GM12878 (cell line): ENCODE measurements around the gene CRTC3. TPM values are rescaled to one million over a fixed set of nuclear protein-coding genes. Genes with fewer than 3 reads are reported as not detected.

ENCODE experiments used
- ATAC-seq: fragments of 200-7000 bp; cut with Tn5 transposase; 3 replicates; pipeline ENCODE4 v1.9.1; 2020; ENCODE audit warnings: mild to moderate bottlenecking, moderate library complexity
- BruUV-seq: library from RNA; stranded (reverse); fragments of 400-500 nt; replicated peaks from 2 replicates; lab custom pipeline; 2021; lab: Mats Ljungman, UMichigan
- CTCF ChIA-PET: fragments of 300-600 bp; sonication (Branson Sonifier 250); formaldehyde crosslinking; extraction: SDS; loops from one replicate; lab custom pipeline; 2021; ENCODE audit warnings: inconsistent platforms; lab: Yijun Ruan, JAX
- POLR2A ChIA-PET: fragments of 350-600 bp; formaldehyde crosslinking; extraction: SDS; loops from one replicate; lab custom pipeline; 2021; ENCODE audit warnings: inconsistent platforms; lab: Charles Lee
- RAD21 ChIA-PET: fragments of 300-600 bp; sonication (Branson Sonifier 250); formaldehyde crosslinking; loops from one replicate; lab custom pipeline; 2023; ENCODE audit warnings: antibody characterized with exemption; ENCODE audit not compliant: unreplicated experiment; lab: Charles Lee
- SMC1A ChIA-PET: fragments of 300-600 bp; sonication (Branson Sonifier 250); formaldehyde crosslinking; loops from one replicate; lab custom pipeline; 2023; ENCODE audit not compliant: unreplicated experiment, uncharacterized antibody; lab: Charles Lee
- DNase-seq: peaks from one replicate; pipeline ENCODE4 v3.0.0-alpha.2; 2011; ENCODE audit warnings: low read depth, low spot score
- FAIRE-seq: peaks from 3 replicates; lab custom pipeline; 2011; peaks lifted over from hg19 to GRCh38; lab: Jason Lieb, UNC
- H2AFZ ChIP-seq: 2 replicates; pipeline ENCODE4 v1.6.0; 2011; ENCODE audit warnings: low read depth, low read length, control low read depth; ENCODE audit not compliant: control insufficient read depth
- H3K27ac ChIP-seq: 2 replicates; pipeline ENCODE4 v1.5.1; 2011; ENCODE audit warnings: control low read depth; ENCODE audit not compliant: control insufficient read depth, insufficient read depth
- H3K27me3 ChIP-seq, 2 experiments: replicated peaks in 1 of 2; 2 replicates each; pipeline versions ENCODE4 v1.6.0 to v1.6.1; 2011; ENCODE audit warnings: low read length in 1 of 2; ENCODE audit not compliant: control insufficient read depth in 2 of 2, insufficient read depth in 2 of 2
- H3K36me3 ChIP-seq, 2 experiments: 2 replicates each; pipeline ENCODE4 v1.5.1; 2011; ENCODE audit warnings: low read length in 1 of 2; ENCODE audit not compliant: control insufficient read depth in 2 of 2, insufficient read depth in 2 of 2
- H3K4me1 ChIP-seq: 2 replicates; pipeline ENCODE4 v1.6.1; 2011; ENCODE audit warnings: mild to moderate bottlenecking, low read length, moderate library complexity, mixed read lengths; ENCODE audit not compliant: control insufficient read depth, insufficient read depth
- H3K4me2 ChIP-seq: 2 replicates; pipeline ENCODE4 v1.6.0; 2011; ENCODE audit warnings: control low read depth; ENCODE audit not compliant: control insufficient read depth, insufficient read depth
- H3K4me3 ChIP-seq: fragments of 200-600 bp; sonication (generic); 2 replicates; pipeline ENCODE4 v1.5.1; 2016
- H3K79me2 ChIP-seq: 2 replicates; pipeline ENCODE4 v1.6.0; 2011; ENCODE audit warnings: low read length; ENCODE audit not compliant: control insufficient read depth, insufficient read depth
- H3K9ac ChIP-seq: 2 replicates; pipeline ENCODE4 v1.8.0; 2011; ENCODE audit warnings: low read length, control low read depth, mixed read lengths; ENCODE audit not compliant: control insufficient read depth, insufficient read depth
- H3K9me3 ChIP-seq: replicated peaks from 3 replicates; pipeline ENCODE4 v1.5.1; 2011; ENCODE audit warnings: mild to moderate bottlenecking, low read length; ENCODE audit not compliant: control insufficient read depth, insufficient read depth
- H4K20me1 ChIP-seq: 2 replicates; pipeline ENCODE4 v1.6.0; 2011; ENCODE audit not compliant: control insufficient read depth, insufficient read depth
- ATF7 ChIP-seq: fragments of 450-650 bp; IDR thresholded peaks from 2 replicates; pipeline ENCODE4 v1.6.1; 2016; ENCODE audit warnings: low read depth, mild to moderate bottlenecking
- CBX3 ChIP-seq: fragments of 200-600 bp; sonication (generic); IDR thresholded peaks from 2 replicates; pipeline ENCODE4 v1.6.1; 2016; ENCODE audit warnings: low read depth, borderline replicate concordance
- CHD1 ChIP-seq: IDR thresholded peaks from 2 replicates; pipeline ENCODE4 v1.6.1; 2012; ENCODE audit warnings: low read depth, low read length, improper control_type of control experiment
- FOXM1 ChIP-seq: IDR thresholded peaks from 2 replicates; pipeline ENCODE4 v1.6.1; 2012; ENCODE audit warnings: low read depth, mild to moderate bottlenecking, inconsistent platforms, low read length, moderate library complexity
- GABPA ChIP-seq: IDR thresholded peaks from 2 replicates; pipeline ENCODE4 v1.6.1; 2014; ENCODE audit warnings: antibody characterized with exemption, low read depth, mild to moderate bottlenecking, inconsistent platforms
- IRF4 ChIP-seq: IDR thresholded peaks from 2 replicates; pipeline ENCODE4 v1.6.1; 2011; ENCODE audit warnings: low read depth, low read length
- POLR2AphosphoS2 ChIP-seq: IDR thresholded peaks from 2 replicates; pipeline ENCODE4 v1.6.1; 2011; ENCODE audit warnings: low read depth, mild to moderate bottlenecking, low read length, improper control_type of control experiment, moderate library complexity
- RAD21 ChIP-seq: IDR thresholded peaks from 2 replicates; pipeline ENCODE4 v1.6.1; 2011; ENCODE audit warnings: mild to moderate bottlenecking, low read depth, low read length, moderate library complexity; ENCODE audit not compliant: insufficient read depth
- RELA ChIP-seq: fragments of 450-650 bp; IDR thresholded peaks from 2 replicates; pipeline ENCODE4 v1.8.0; 2014; ENCODE audit warnings: borderline replicate concordance; ENCODE audit not compliant: partially characterized antibody
- SMAD1 ChIP-seq: fragments of 450-650 bp; IDR thresholded peaks from 2 replicates; pipeline ENCODE4 v1.6.1; 2018; ENCODE audit warnings: mild to moderate bottlenecking, low read depth; ENCODE audit not compliant: partially characterized antibody
- SMC3 ChIP-seq: IDR thresholded peaks from 2 replicates; pipeline ENCODE4 v1.6.1; 2011; ENCODE audit warnings: low read length, improper control_type of control experiment, borderline replicate concordance
- SREBF2 ChIP-seq: IDR thresholded peaks from 2 replicates; pipeline ENCODE4 v1.6.1; 2012; ENCODE audit warnings: mild to moderate bottlenecking, low read length
- TAF1 ChIP-seq: IDR thresholded peaks from 2 replicates; pipeline ENCODE4 v1.6.1; 2011; ENCODE audit warnings: mild to moderate bottlenecking, low read depth, low read length, borderline replicate concordance
- ZNF217 ChIP-seq: fragments of 450-650 bp; IDR thresholded peaks from 2 replicates; pipeline ENCODE4 v1.6.1; 2017; ENCODE audit warnings: antibody characterized with exemption, mild to moderate bottlenecking
- WGBS: methylation state at CpG from one replicate; pipeline ENCODE4 v1.1.6; 2016; ENCODE audit warnings: low lambda C conversion rate; ENCODE audit not compliant: insufficient replicate concordance, insufficient coverage; ENCODE audit errors: missing lambda C conversion rate; 5-methylcytosine and 5-hydroxymethylcytosine counted together
- in situ Hi-C: fragments of 300-500 bp; cut with MboI; formaldehyde crosslinking; loops from 9 replicates; pipeline ENCODE4 v1.14.3; 2018; ENCODE audit warnings: mixed read lengths
- intact Hi-C: fragments of 100-400 bp; cut with micrococcal nuclease; formaldehyde crosslinking; loops from one replicate; pipeline ENCODE4 v1.14.2; 2022; ENCODE audit not compliant: unreplicated experiment
- polyA plus RNA-seq, 11 experiments: library from polyadenylated mRNA; depleted of rRNA in 4 of 11; unstranded in 6 of 11; stranded (reverse) in 5 of 11; fragments of >200 nt; fragmentation: Nextera tagmentation in 4 of 11; fragmentation: Illumina TruSeq in 1 of 11; extraction: Ambion mirVana in 4 of 11; extraction: Trizol in 1 of 11; gene quantifications; 1 replicate in 1 of 11; 2 replicates in 10 of 11; pipeline versions ENCODE4 v1.2.1 to v1.2.3, GENCODE V29; 2011 to 2016; ENCODE audit warnings: inconsistent platforms in 2 of 11, missing spikeins in 2 of 11, low read depth in 1 of 11
- total RNA-seq, 4 experiments: library from RNA; depleted of rRNA in 3 of 4; stranded (reverse); fragments of >200 nt in 3 of 4; fragmentation: Illumina TruSeq in 1 of 4; extraction: Trizol in 1 of 4; gene quantifications; 2 replicates each; pipeline versions ENCODE4 v1.2.1 to v1.2.3, GENCODE V29; 2013 to 2021
- TF ChIP-seq, protein P1 (sequence below): fragments of 450-650 bp; formaldehyde crosslinking; IDR thresholded peaks from 2 replicates; pipeline ENCODE4 v1.5.0; 2022; ENCODE audit warnings: mild to moderate bottlenecking, missing genetic modification characterization
- TF ChIP-seq, protein P2 (sequence below): fragments of 450-650 bp; formaldehyde crosslinking; IDR thresholded peaks from 2 replicates; pipeline ENCODE4 v1.4.0; 2022; ENCODE audit warnings: mild to moderate bottlenecking, moderate library complexity
- TF ChIP-seq, protein P3 (sequence below): IDR thresholded peaks from 2 replicates; pipeline ENCODE4 v1.6.1; 2011; ENCODE audit warnings: borderline replicate concordance, low read depth, mild to moderate bottlenecking, moderate library complexity, mixed read lengths, low read length; ENCODE audit not compliant: insufficient read depth; ENCODE audit errors: extremely low read length

The CRTC3 gene
- total and polyA plus RNA-seq, 10 of the 15 experiments (the other 5 are each of a cell fraction or from before 2014, with no cell fraction given): 3.5 to 36.9 (median 18.9) TPM

DNA sequence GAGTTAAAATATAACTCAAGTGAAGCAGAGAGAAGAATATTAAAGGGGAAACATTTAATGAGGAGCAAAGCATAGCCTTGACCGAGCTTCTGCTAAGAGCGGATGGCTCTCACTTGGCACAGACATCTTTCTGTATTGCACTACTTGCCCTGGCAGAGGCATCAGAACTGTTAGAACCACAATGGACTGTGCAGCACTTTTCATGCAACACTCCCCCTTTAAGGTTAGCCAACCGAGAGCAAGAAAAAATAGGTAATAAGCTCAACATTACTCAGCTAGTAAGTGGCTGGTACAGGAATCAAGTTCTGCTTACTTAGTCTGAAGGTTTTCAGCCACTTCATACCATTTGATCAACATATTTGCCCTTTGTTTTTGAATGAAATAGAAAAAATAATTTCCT lies 33.7 kb downstream of the CRTC3 start:
- no peaks in the 10 kb centered on the region for H3K27me3 ChIP-seq
- H3K79me2 ChIP-seq: peaks cover 24% of the 10 kb centered on the region
- RAD21 ChIA-PET: interaction anchor here (0.9 to 2.1 kb wide), 6 partner anchors 8 to 123 kb away, joined by 3 to 11 read pairs (median 4); no protein-coding TSS in a partner anchor
- H3K4me1 ChIP-seq: peaks cover 45% of the 10 kb centered on the region
- POLR2A ChIA-PET: interaction anchor here (1.0 to 2.1 kb wide), 2 partner anchors 8 to 9 kb away, joined by 5 to 6 read pairs; no protein-coding TSS in a partner anchor
- in situ Hi-C loops (no loop called here), intact Hi-C loops (loop anchor here (5.0 kb wide), 1 partner anchor 34 kb away; no protein-coding TSS in a partner anchor)
- ATAC-seq: peak; percentile 75
- no peak for FAIRE-seq
- H3K4me2 ChIP-seq: peak overlapping the region; percentile 61; the same call in 1 of the 2 replicates
- WGBS: 63% methylated on average over 3 of the region's 3 CpGs
- no peak overlapping the region for H3K4me3 ChIP-seq
- no peak overlapping the region for H3K9ac ChIP-seq
- SMC1A ChIA-PET: interaction anchor here (0.7 to 2.1 kb wide), 13 partner anchors 8 to 100 kb away, joined by 3 to 15 read pairs (median 4); no protein-coding TSS in a partner anchor
- H3K27ac ChIP-seq: peak overlapping the region; percentile 63
- no TSS peak for BruUV-seq
- H2AFZ ChIP-seq: no peak overlapping the region
- CTCF ChIA-PET: interaction anchor here (0.6 to 2.2 kb wide), 11 partner anchors 8 to 368 kb away, joined by 3 to 14 read pairs (median 3); no protein-coding TSS in a partner anchor
- DNase-seq: no peak
- H4K20me1 ChIP-seq: no peaks in the 10 kb centered on the region
- H3K9me3 ChIP-seq: peaks cover 4% of the 10 kb centered on the region; the same call in 2 of the 3 replicates
- H3K36me3 ChIP-seq: peaks cover 1 to 3% of the 10 kb centered on the region in 2 experiments; a peak in 2 of 4 replicates
- TF ChIP-seq TAF1 (no peak), RELA (no peak), POLR2AphosphoS2 (no peak), CBX3 (no peak), FOXM1 (no peak), SMC3 (no peak), CHD1 (no peak), IRF4 (no peak), ZNF217 (no peak), SMAD1 (no peak), RAD21 (no peak), SREBF2 (no peak), GABPA (no peak), ATF7 (no peak)
- TF ChIP-seq, protein P1, sequence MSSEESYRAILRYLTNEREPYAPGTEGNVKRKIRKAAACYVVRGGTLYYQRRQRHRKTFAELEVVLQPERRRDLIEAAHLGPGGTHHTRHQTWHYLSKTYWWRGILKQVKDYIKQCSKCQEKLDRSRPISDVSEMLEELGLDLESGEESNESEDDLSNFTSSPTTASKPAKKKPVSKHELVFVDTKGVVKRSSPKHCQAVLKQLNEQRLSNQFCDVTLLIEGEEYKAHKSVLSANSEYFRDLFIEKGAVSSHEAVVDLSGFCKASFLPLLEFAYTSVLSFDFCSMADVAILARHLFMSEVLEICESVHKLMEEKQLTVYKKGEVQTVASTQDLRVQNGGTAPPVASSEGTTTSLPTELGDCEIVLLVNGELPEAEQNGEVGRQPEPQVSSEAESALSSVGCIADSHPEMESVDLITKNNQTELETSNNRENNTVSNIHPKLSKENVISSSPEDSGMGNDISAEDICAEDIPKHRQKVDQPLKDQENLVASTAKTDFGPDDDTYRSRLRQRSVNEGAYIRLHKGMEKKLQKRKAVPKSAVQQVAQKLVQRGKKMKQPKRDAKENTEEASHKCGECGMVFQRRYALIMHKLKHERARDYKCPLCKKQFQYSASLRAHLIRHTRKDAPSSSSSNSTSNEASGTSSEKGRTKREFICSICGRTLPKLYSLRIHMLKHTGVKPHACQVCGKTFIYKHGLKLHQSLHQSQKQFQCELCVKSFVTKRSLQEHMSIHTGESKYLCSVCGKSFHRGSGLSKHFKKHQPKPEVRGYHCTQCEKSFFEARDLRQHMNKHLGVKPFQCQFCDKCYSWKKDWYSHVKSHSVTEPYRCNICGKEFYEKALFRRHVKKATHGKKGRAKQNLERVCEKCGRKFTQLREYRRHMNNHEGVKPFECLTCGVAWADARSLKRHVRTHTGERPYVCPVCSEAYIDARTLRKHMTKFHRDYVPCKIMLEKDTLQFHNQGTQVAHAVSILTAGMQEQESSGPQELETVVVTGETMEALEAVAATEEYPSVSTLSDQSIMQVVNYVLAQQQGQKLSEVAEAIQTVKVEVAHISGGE (CRISPR knock-in tag): no peak
- TF ChIP-seq, protein P2, sequence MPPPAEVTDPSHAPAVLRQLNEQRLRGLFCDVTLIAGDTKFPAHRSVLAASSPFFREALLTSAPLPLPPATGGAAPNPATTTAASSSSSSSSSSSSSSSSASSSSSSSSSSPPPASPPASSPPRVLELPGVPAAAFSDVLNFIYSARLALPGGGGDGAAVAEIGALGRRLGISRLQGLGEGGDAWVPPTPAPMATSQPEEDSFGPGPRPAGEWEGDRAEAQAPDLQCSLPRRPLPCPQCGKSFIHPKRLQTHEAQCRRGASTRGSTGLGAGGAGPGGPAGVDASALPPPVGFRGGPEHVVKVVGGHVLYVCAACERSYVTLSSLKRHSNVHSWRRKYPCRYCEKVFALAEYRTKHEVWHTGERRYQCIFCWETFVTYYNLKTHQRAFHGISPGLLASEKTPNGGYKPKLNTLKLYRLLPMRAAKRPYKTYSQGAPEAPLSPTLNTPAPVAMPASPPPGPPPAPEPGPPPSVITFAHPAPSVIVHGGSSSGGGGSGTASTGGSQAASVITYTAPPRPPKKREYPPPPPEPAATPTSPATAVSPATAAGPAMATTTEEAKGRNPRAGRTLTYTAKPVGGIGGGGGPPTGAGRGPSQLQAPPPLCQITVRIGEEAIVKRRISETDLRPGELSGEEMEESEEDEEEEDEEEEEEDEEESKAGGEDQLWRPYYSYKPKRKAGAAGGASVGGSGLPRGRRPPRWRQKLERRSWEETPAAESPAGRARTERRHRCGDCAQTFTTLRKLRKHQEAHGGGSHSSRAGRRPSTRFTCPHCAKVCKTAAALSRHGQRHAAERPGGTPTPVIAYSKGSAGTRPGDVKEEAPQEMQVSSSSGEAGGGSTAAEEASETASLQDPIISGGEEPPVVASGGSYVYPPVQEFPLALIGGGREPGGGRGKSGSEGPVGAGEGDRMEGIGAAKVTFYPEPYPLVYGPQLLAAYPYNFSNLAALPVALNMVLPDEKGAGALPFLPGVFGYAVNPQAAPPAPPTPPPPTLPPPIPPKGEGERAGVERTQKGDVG (CRISPR knock-in tag): no peak
- TF ChIP-seq, protein P3, sequence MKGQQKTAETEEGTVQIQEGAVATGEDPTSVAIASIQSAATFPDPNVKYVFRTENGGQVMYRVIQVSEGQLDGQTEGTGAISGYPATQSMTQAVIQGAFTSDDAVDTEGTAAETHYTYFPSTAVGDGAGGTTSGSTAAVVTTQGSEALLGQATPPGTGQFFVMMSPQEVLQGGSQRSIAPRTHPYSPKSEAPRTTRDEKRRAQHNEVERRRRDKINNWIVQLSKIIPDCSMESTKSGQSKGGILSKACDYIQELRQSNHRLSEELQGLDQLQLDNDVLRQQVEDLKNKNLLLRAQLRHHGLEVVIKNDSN: no peak
